H1 (cell line): ENCODE measurements around the gene COMP. TPM values are rescaled to one million over a fixed set of nuclear protein-coding genes. Genes with fewer than 3 reads are reported as not detected.

ENCODE experiments used
- CTCF ChIA-PET: fragments of 300-600 bp; sonication (Branson Sonifier 250); formaldehyde crosslinking; loops from one replicate; lab custom pipeline; 2021; ENCODE audit not compliant: partially characterized antibody; lab: Charles Lee
- POLR2A ChIA-PET: fragments of 300-600 bp; sonication (Branson Sonifier 250); formaldehyde crosslinking; loops from one replicate; lab custom pipeline; 2021; ENCODE audit warnings: inconsistent platforms; ENCODE audit not compliant: partially characterized antibody; lab: Charles Lee
- DNase-seq, 2 experiments: peaks; one replicate each; pipeline versions ENCODE4 v3.0.0 to v3.0.0-alpha.2; 2010 to 2022; ENCODE audit warnings: low spot score in 2 of 2, low read depth in 1 of 2, mixed read lengths in 1 of 2
- FAIRE-seq: peaks from 2 replicates; lab custom pipeline; 2011; peaks lifted over from hg19 to GRCh38; lab: Jason Lieb, UNC
- H2AFZ ChIP-seq: 2 replicates; pipeline ENCODE4 v1.8.1; 2012; ENCODE audit warnings: low read length, inconsistent platforms
- H2AK5ac ChIP-seq: 2 replicates; pipeline ENCODE4 v1.6.1; 2013; ENCODE audit warnings: low read depth, low read length
- H2BK120ac ChIP-seq: replicated peaks from 2 replicates; pipeline ENCODE3; 2013; ENCODE audit warnings: low read depth, low read length, inconsistent platforms
- H2BK12ac ChIP-seq: 2 replicates; pipeline ENCODE4 v1.6.1; 2013; ENCODE audit warnings: low read depth, low read length
- H2BK15ac ChIP-seq: 2 replicates; pipeline ENCODE4 v1.6.1; 2013; ENCODE audit warnings: low read length
- H2BK20ac ChIP-seq: 2 replicates; pipeline ENCODE4 v1.6.1; 2013; ENCODE audit warnings: low read length
- H2BK5ac ChIP-seq: 2 replicates; pipeline ENCODE4 v1.6.1; 2013; ENCODE audit warnings: low read depth, low read length
- H3K14ac ChIP-seq: 2 replicates; pipeline ENCODE4 v1.6.1; 2013; ENCODE audit warnings: inconsistent platforms; ENCODE audit not compliant: insufficient read length
- H3K18ac ChIP-seq: 2 replicates; pipeline ENCODE4 v1.6.1; 2013; ENCODE audit warnings: low read length; ENCODE audit errors: extremely low read depth
- H3K23ac ChIP-seq: 2 replicates; pipeline ENCODE4 v1.6.1; 2013; ENCODE audit warnings: inconsistent platforms; ENCODE audit not compliant: insufficient read length
- H3K23me2 ChIP-seq: 2 replicates; pipeline ENCODE4 v1.6.1; 2013; ENCODE audit warnings: low read depth, low read length
- H3K27ac ChIP-seq: 2 replicates; pipeline ENCODE4 v1.6.1; 2011; ENCODE audit warnings: low read depth, low read length, inconsistent platforms
- H3K27me3 ChIP-seq, 4 experiments: replicated peaks in 1 of 4; 1 replicate in 1 of 4; 2 replicates in 3 of 4; pipeline versions ENCODE4 v1.6.1 to v1.8.1; 2011 to 2013; ENCODE audit warnings: low read length in 3 of 4, mild to moderate bottlenecking in 3 of 4, inconsistent platforms in 2 of 4, mixed read lengths in 2 of 4, moderate library complexity in 1 of 4; ENCODE audit not compliant: control insufficient read depth in 3 of 4, insufficient read depth in 3 of 4; ENCODE audit errors: extremely low read depth in 1 of 4
- H3K36me3 ChIP-seq, 4 experiments: 2 replicates each; pipeline versions ENCODE4 v1.6.1 to v1.8.1; 2011 to 2013; ENCODE audit warnings: mild to moderate bottlenecking in 4 of 4, low read length in 3 of 4, moderate library complexity in 2 of 4, control low read depth in 1 of 4, inconsistent platforms in 1 of 4; ENCODE audit not compliant: insufficient read depth in 4 of 4, control insufficient read depth in 2 of 4
- H3K4ac ChIP-seq: replicated peaks from 2 replicates; pipeline ENCODE3; 2013; ENCODE audit warnings: low read length, low read depth, mixed read lengths, inconsistent platforms; ENCODE audit not compliant: insufficient read length
- H3K4me1 ChIP-seq, 4 experiments: replicated peaks in 1 of 4; 1 replicate in 1 of 4; 2 replicates in 3 of 4; pipeline versions ENCODE4 v1.6.1 to v1.8.1; 2011 to 2013; ENCODE audit warnings: low read length in 3 of 4, inconsistent platforms in 2 of 4, mixed read lengths in 1 of 4; ENCODE audit not compliant: insufficient read depth in 4 of 4, control insufficient read depth in 3 of 4
- H3K4me2 ChIP-seq, 2 experiments: 2 replicates each; pipeline versions ENCODE4 v1.6.1 to v1.8.1; 2011 to 2013; ENCODE audit warnings: low read depth in 2 of 2, low read length in 2 of 2, control low read depth in 1 of 2, inconsistent platforms in 1 of 2, mild to moderate bottlenecking in 1 of 2; ENCODE audit not compliant: insufficient read depth in 1 of 2
- H3K4me3 ChIP-seq, 4 experiments: fragments of 200-600, 300-600 bp in 1 of 4; sonication (generic), shearing (Covaris generic), sonication (Bioruptor Twin) in 1 of 4; 2 replicates each; pipeline versions ENCODE4 v1.5.1 to v1.8.1; 2011 to 2016; ENCODE audit warnings: low read length in 4 of 4, low read depth in 3 of 4, control low read depth in 2 of 4, inconsistent platforms in 2 of 4, mild to moderate bottlenecking in 2 of 4, mixed read lengths in 1 of 4, moderate library complexity in 1 of 4; ENCODE audit not compliant: insufficient read depth in 2 of 4; ENCODE audit errors: extremely low read depth in 1 of 4
- H3K56ac ChIP-seq: replicated peaks from 2 replicates; pipeline ENCODE3; 2013; ENCODE audit warnings: low read depth, mild to moderate bottlenecking, mixed read lengths, low read length, inconsistent platforms; ENCODE audit not compliant: insufficient read length
- H3K79me1 ChIP-seq: 2 replicates; pipeline ENCODE4 v1.6.1; 2013; ENCODE audit warnings: low read depth, low read length, control low read depth
- H3K79me2 ChIP-seq, 2 experiments: 2 replicates each; pipeline versions ENCODE4 v1.6.1 to v1.8.1; 2012 to 2013; ENCODE audit warnings: low read length in 2 of 2, mild to moderate bottlenecking in 2 of 2, inconsistent platforms in 1 of 2; ENCODE audit not compliant: insufficient read depth in 2 of 2, control insufficient read depth in 1 of 2
- H3K9ac ChIP-seq, 4 experiments: replicated peaks in 1 of 4; 1 replicate in 1 of 4; 2 replicates in 3 of 4; pipeline versions ENCODE4 v1.6.1 to v1.8.1; 2011 to 2013; ENCODE audit warnings: low read depth in 3 of 4, low read length in 3 of 4, control low read depth in 2 of 4, mild to moderate bottlenecking in 2 of 4, moderate library complexity in 2 of 4, inconsistent platforms in 1 of 4; ENCODE audit errors: extremely low read depth in 1 of 4
- H3K9me3 ChIP-seq, 2 experiments: 2 replicates each; pipeline versions ENCODE4 v1.6.1 to v1.8.1; 2012 to 2013; ENCODE audit warnings: mild to moderate bottlenecking in 2 of 2, moderate library complexity in 2 of 2, control low read depth in 1 of 2, inconsistent platforms in 1 of 2, low read depth in 1 of 2, low read length in 1 of 2, mixed read lengths in 1 of 2; ENCODE audit not compliant: insufficient read depth in 2 of 2
- H4K20me1 ChIP-seq, 2 experiments: replicated peaks in 1 of 2; 2 replicates each; pipeline versions ENCODE3 to v1.8.1; 2011 to 2013; ENCODE audit warnings: inconsistent platforms in 2 of 2, low read length in 2 of 2, mild to moderate bottlenecking in 1 of 2; ENCODE audit not compliant: insufficient read depth in 2 of 2, control insufficient read depth in 1 of 2
- H4K5ac ChIP-seq: 2 replicates; pipeline ENCODE4 v1.6.1; 2013; ENCODE audit warnings: low read length, low read depth, mixed read lengths, inconsistent platforms; ENCODE audit not compliant: insufficient read length
- H4K8ac ChIP-seq: 2 replicates; pipeline ENCODE4 v1.8.0; 2013; ENCODE audit warnings: mild to moderate bottlenecking, moderate library complexity, low read length, inconsistent platforms; ENCODE audit not compliant: insufficient read depth; ENCODE audit errors: extremely low read depth
- H4K91ac ChIP-seq: replicated peaks from 2 replicates; pipeline ENCODE3; 2013; ENCODE audit warnings: low read length, mixed read lengths, inconsistent platforms; ENCODE audit not compliant: insufficient read length
- KDM1A ChIP-seq: fragments of 200-600, 300-600 bp; sonication (generic); IDR thresholded peaks from 2 replicates; pipeline ENCODE4 v1.7.1; 2016; ENCODE audit warnings: mild to moderate bottlenecking, low read length, borderline replicate concordance
- RFX5 ChIP-seq: IDR thresholded peaks from 2 replicates; pipeline ENCODE4 v1.6.1; 2011; ENCODE audit warnings: low read depth, low read length, improper control_type of control experiment, borderline replicate concordance
- SAP30 ChIP-seq: fragments of 300-600 bp; sonication (generic); IDR thresholded peaks from 2 replicates; pipeline ENCODE4 v1.7.1; 2012; ENCODE audit warnings: low read length, moderate library complexity, mild to moderate bottlenecking, inconsistent platforms; ENCODE audit not compliant: insufficient read depth, insufficient replicate concordance
- WGBS, 2 experiments: shearing (Covaris generic) in 1 of 2; methylation state at CpG; one replicate each; pipeline versions ENCODE4 v1.1.6 to v1.1.7; 2013 to 2015; ENCODE audit warnings: low lambda C conversion rate in 2 of 2, mixed read lengths in 2 of 2, inconsistent platforms in 1 of 2, low coverage in 1 of 2, missing lambda C conversion rate in 1 of 2; ENCODE audit not compliant: insufficient replicate concordance in 2 of 2, insufficient coverage in 1 of 2, insufficient read length in 1 of 2; ENCODE audit errors: extremely low coverage in 1 of 2, missing lambda C conversion rate in 1 of 2; 5-methylcytosine and 5-hydroxymethylcytosine counted together
- polyA plus RNA-seq, 7 experiments: library from polyadenylated mRNA; depleted of rRNA in 3 of 7; stranded (reverse) in 5 of 7; unstranded in 2 of 7; fragments of >200 nt in 5 of 7; fragments of 200-250 nt in 2 of 7; gene quantifications; 1 replicate in 5 of 7; 2 replicates in 1 of 7; 4 replicates in 1 of 7; pipeline versions ENCODE4 v1.2.1 to v1.2.3, GENCODE V29; 2011 to 2013; ENCODE audit warnings: missing spikeins in 2 of 7, mixed read lengths in 2 of 7
- total RNA-seq: library from RNA; stranded (reverse); fragmentation: NEBNext Ultra II Directional; extraction: Animal tissue kit (Norgen Biotek cat#: 25700); gene quantifications from 2 replicates; pipeline ENCODE4 v1.2.1, GENCODE V29; 2021

COMP gene
- total and polyA plus RNA-seq, 2 of the 8 experiments (the other 6 are each of a cell fraction or from before 2014, with no cell fraction given) = 0.17 TPM

- Histone ChIP-seq H3K4me2 (no peak overlapping the region), H3K14ac (no peak overlapping the region), H2BK12ac (0 out of 2 replicates have a peak overlapping the region, but pooled peaks have one; percentile 9), H2AFZ (no peak overlapping the region), H3K56ac (no peak overlapping the region), H2BK15ac (no peak overlapping the region), H3K18ac (no peak overlapping the region), H2AK5ac (no peak overlapping the region), H4K91ac (no peak overlapping the region), H3K4me1 (peaks cover 0 to 11% (median 4%) of the 10 kb centered on the region in 4 experiments; a peak in 3 of 7 replicates), H3K23me2 (no peaks in the 10 kb centered on the region; the same call in 1 of the 2 replicates), H3K4ac (no peak overlapping the region), H3K4me3 (no peak overlapping the region), H3K27me3 (peaks cover 2 to 31% (median 25%) of the 10 kb centered on the region in 4 experiments; a peak in 5 of 7 replicates), H3K27ac (no peak overlapping the region), H3K23ac (no peak overlapping the region), H4K20me1 (peaks cover 3 to 17% of the 10 kb centered on the region in 2 experiments), H4K5ac (no peak overlapping the region), H3K36me3 (no peaks in the 10 kb centered on the region), H3K9ac (no peak overlapping the region), H3K9me3 (no peaks in the 10 kb centered on the region), H2BK5ac (no peak overlapping the region), H3K79me1 (no peaks in the 10 kb centered on the region), H3K79me2 (no peaks in the 10 kb centered on the region), H2BK20ac (no peak overlapping the region), H2BK120ac (no peak overlapping the region), H4K8ac (0 out of 2 replicates have a peak overlapping the region, but pooled peaks have one; percentile 43)
- POLR2A ChIA-PET = interaction anchor here (1.5 to 2.6 kb wide), 2 partner anchors 8 to 14 kb away, joined by 5 to 11 read pairs; no protein-coding TSS in a partner anchor
- TF ChIP-seq SAP30 = no peak
- TF ChIP-seq KDM1A = no peak
- TF ChIP-seq RFX5 = no peak
- FAIRE-seq (no peak), DNase-seq (no peak)
- CTCF ChIA-PET = interaction anchor here (1.0 to 1.6 kb wide), 3 partner anchors 25 to 94 kb away, joined by 3 to 5 read pairs (median 3); no protein-coding TSS in a partner anchor
- 90% methylated on average over 4 of the region's 4 CpGs; no CpG with 5 or more reads in 1 of the 2 experiments for WGBS, 2 experiments
These were observed 26.5 kb downstream of the COMP start for GRCh38 chr19:18764591-18765051.
